CD4-positive, alpha-beta T cell treated with Interleukin-1 beta for 1 hour (primary cell): ENCODE measurements around the gene KCNJ6.

Experiments
- DNase-seq, 2 donors: peaks; one replicate each; pipeline ENCODE4 v3.0.0-alpha.2; 2020 to 2022

Gene KCNJ6

DNA sequence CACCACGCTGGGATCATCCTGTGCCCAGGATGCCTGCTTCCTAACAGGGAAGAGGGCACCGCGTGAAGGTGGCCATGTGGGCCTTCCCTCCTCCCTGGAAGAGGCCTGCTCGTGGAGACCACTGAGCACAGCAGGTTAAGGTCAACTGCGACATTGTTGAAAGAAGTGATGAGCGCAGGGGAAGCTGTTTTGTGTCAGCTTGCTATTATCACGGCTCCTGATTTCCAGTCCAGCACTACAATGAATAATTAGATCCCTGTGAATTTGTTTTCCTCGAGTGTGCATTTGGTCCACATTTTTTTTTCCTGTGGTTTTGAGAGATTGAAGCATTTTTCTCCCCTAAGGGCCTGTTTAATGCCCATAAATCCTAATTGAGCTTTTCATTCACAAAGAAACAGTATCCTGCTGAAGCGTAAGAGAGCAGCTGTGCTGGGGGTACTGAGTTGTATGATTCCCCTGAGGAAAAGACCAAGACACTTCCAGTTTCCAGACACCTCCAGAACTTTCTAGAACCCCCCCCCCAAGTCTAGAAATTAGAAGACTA is 204.9 kb downstream of the KCNJ6 start:
- DNase-seq: no peak

DNA sequence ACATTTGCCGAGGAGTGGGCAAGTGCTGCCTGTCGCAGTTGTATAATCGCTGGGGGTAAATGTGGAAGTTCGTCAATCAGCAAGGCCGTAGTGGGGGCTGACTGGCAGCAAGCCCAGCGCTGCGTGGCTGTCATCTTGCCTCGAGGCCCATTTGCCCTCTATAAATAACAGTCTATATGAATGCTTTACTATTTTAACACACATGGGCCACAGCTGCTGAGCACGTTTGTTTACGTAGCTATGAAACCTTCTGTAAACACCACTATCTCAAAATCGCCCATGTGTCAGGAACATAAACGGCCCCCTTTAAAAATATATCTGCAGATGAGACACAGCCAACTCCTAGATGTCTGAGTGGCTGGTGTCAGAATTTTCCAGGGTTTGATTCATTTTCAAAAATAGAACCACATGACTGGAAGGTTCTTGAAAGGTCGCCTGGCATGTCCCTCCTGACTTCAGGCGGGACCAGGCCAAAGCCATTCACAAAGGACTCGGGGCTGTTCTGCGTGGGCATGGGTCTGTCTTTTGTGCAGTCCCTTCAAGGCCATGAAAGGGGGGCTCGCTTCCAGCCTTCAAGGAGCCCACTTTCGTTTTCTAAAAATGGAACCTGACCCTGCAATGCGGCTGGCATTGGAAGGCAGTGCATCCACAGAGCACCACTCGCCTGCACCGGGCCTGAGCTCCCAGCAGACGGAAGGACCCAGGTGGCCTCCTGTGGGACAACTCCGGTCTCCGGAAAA is 205.5 kb downstream of the KCNJ6 start:
- no peak for DNase-seq

DNA sequence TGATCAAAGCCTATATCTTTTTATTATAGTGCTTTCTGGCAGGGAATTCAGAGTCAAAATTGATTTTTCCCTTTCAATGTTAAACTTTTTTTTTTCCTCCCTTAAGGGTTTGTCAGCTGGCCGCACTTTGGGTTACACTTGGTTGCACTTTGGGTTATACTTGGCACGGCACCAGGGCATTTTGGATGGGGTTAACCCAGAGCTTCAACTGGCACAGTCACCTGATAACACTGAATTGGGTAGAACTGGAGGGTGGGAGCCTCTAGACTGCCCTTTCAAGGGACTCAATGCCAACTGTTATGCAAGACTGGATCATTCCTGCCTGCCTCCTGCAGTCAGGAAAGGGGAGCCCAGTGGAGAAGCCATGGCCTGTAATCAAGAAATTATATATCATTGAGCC is 211.5 kb downstream of the KCNJ6 start:
- DNase-seq: no peak

DNA sequence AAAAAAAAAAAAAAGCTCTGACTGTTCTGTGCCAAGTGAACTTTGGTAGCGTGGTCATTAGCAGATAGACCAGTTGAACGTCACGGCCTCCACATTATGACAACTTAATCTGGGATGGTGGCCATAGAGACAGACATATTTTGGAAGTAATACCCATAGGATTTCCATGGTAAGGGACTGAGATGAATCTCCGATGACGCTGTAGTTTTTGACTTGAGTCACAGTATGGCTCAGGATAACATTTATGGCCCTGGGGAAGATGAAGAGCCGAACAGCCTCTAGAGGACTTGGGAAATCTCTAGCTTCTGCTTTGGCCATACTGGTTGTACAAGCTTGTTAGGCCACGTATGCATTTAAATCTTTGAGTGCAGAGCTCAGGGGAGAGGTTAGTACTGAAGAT is 214.0 kb downstream of the KCNJ6 start:
- DNase-seq: no peak

DNA sequence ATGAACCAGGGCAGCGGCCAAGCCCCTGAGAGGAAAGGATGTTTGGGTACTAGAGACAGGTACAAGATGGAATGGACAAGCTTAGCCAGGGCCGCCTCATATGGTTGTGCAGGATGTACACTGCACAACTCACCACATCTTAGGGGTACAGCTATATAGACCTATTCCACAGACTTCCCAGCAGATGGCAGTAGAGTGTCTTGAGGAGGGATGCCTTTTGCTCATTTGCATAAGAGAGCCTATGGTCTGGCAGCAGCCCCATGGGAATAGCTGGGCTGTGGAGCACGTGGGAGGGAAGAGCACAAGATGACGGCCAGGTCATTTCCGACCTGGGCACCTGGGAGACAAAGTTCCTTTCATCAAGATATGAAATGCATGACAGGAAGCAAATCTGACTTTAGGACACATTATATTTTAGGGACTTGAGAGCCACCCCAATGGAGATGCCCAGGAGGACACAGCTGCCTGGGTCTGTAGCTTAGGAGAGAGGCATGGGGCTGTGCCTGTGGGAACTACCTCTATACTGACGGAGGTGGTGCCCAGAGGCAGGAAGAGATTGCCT is 215.5 kb downstream of the KCNJ6 start:
- DNase-seq: peak in 1 of 2 donors; percentile 24

DNA sequence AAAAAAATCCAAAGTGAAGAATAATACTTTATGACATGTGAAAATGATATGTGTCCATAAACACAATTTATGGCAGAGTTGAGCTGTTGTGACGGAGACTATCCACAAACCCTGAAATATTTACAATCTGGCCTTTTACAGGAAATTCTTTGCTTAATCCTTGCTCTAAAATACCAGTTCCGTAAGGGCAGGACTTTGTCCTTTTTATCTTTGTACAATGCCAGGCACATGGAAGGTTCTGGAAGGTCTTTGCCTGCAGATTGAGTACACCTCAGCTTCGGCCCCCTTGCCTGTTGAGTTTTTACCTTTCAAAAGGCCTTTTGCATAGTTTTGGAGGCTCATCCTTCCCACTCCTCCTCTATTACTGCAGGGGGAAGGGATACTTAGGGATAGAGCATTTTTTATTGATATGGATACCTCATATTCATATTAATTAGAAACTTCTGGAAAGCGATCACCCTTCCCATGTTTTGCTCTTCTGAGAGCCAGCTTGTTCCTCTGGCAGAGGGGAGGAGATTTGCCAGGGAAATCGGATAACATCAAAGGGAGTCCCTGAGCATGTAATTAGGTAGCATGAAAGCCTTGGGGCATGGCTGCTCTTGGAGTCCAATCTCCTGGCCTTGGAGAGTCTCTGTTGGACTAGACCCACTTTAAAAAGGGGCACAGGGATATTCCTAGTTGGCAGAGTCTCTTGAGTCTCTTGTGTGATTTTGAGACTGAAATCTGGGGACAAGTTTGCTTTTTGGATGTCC is 217.1 kb downstream of the KCNJ6 start:
- DNase-seq: no peak

DNA sequence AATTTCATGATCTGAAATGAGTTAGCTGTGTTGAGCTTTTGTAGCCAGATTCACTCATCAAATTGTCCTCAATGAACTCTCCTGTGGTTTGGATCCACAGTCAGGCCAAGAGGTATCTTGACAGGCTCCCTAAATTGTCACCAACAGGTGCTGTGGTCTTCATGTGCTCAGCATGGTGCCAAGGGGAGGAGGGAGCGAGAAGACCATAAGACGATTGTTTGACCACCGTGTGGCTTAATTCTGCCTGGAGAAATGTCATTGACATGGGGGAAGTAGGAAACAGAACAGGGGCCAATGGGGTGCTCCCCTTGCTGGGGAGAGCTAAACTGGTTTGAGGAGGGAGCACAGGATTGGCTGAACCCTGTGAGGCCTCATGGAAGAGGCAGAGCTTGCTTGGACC is 219.3 kb downstream of the KCNJ6 start:
- no peak for DNase-seq

DNA sequence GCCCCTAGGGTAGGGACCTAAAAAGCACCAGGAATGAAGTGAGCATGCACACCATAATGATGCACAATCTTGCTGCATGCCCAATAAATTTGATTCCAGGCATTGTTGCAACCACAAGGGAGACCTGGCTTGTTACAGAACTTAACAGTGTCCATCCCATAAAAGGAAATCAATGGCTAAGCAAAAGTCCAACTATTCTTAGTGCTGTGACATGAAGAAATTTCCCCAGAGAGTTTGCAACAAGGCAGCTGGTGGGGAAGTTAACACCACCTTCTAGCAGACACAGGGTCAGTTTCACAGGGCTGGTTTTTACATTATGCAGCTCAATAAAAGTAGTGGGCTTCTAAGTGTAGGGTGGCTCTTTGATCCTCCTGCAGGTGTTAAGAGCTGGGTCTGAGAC is 221.1 kb downstream of the KCNJ6 start:
- no peak for DNase-seq

DNA sequence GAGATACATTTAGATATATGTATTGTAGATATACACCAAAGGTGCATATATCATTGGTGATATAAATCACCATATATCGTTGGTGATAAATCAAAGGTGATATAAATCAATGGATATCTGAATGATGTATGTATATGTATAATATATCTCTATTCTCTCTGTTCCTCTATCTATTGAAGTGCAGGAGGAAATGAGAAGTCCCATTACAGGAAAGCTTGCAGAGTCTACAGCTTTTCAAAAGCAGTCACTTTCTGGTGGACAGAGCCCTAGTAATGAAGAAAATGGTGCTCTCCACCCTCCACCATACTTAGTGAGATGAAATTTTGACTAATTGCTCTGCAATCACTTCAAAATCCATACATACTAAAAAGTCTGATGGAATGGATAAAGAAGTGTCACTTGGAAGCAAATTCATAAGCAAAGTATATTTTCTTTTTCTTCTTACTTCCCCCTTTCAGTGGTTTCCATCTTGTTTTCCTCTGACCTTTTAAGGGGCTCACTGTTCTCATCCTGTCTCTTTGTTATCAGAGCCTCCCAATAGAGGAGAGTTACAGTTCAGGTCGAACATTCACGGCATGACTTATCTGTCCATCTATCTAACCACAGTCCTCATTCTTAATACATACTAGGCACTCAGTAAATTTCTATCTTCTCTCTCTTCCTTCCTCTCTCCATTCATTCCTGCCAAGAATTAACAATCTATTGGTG is 227.2 kb downstream of the KCNJ6 start:
- DNase-seq: no peak

DNA sequence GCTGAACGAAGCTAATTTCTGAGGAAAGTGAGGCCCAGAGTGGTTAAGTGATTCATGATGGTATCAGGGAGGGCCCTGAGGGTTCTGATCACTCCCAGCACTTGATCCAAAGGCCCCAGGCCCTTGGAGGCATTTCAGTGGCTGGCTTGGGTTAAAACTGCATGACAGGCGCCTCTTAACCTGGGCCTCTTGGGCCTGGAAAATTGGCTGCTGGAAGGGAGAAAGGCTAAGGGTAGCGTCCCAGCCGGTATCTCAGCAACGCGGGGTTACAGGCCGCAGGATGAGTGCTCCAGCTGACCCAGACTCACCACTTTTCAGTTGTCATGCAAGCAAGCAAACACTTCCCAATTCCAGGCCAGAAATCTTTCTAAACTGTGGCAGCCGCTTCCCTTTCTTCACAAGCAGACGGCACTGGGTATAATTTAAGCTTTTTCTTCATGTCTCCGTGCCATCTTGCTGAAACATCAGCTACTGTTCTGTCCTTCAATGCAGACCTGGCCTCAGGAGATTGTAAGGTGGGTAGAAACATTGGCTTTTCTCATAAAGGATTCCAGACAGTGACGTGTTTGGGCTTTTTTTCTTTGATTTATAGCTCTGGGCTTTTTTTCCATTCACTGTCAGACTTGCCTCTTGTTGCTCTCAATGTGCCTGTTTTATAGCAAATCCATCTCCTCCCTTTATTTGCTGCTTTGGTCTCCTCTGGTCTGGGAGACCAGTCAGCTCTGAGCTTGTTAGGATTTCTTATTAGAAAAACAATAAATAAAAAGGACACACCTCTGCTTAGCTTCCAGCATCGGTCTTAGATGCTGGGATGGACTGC is 229.1 kb downstream of the KCNJ6 start:
- no peak for DNase-seq

DNA sequence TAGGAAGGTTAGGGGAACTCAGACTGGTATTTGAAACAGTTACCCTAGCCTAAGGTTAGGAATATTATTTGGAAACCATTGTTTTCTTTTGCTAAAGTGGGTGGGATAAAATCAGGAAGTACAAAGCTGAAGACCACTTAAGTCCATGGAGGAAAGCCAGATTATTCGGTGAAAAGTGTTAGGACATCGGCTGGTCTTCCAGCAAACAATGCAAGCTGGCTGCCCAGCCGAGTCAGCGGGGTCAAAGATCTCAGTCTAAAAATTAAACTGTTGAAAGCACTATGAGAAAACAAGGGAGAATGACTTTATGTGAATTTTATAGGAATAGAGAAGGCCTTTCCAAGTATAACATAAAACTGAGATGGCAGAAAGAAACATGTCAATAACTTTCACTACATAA is 231.7 kb downstream of the KCNJ6 start:
- DNase-seq: no peak

DNA sequence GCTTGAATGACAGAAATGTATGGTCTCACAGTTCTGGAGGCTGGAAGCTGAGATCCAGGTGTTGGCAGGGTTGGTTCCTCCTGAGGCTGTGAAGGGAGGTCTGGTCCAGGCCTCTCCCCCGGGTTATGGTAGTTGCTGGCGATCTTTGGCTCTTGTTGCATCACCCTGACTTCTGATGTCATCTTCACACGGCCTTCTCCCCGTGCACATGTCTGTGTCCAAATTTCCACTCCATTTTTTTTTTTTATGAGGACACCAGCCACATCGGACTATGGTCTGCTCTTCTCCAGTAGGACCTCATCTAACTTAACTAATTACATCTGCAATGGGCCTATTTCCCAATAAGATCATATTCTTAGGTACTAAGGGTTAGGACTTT is 232.2 kb downstream of the KCNJ6 start:
- DNase-seq: no peak

DNA sequence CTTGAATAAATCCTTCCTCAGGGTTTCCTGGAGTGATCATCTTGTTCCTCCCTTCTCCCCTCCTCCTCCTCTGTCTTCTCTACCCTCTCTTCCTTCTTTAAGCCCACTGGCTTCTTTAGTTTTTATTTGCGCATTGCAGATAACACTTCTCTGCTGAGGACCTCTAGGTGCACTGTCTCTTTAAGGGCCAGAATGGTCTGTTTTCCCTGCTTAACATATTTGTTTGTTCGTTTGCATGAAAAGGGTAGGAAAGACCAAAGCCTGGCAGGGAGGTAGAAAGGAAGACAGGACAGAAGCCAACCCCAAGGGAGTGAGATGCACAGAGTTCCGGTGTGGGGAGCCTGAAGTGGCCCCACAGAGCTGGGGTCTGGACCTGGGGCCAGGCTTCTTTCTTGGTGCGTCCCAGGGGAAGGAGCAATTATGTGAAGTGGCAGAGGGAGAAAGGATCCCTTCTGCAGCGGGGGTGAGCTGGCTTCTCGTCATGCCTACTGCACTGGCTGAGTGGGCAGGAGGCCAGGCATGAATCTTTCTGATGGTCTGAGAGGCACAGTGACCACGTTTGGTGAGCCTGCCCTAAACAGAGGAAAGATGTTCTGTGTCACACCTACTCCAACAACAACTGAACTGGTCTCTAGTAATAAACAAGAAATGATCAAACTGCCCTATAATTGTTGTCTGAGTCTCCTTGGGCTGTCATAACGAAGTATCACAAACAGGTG is 232.7 kb downstream of the KCNJ6 start:
- no peak for DNase-seq

DNA sequence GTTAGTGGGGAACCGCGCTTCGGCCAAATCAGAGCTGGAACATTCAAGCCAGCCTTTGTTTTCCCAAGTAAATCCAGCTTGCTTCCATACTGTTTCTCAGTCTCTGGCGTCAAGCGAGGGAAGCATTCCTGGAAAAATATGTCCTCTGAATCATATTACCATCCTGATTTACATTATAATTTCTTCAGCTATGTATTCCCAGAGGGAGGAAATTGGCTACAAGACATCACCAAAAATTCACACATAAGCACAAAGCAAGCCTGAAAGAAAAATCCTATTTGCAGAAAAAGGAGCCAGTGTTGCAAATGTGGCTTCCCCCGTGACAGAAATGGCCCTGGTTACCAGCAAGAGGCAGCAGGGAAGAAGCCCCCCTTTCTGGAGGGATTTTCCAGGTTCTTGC is 233.3 kb downstream of the KCNJ6 start:
- DNase-seq: no peak

DNA sequence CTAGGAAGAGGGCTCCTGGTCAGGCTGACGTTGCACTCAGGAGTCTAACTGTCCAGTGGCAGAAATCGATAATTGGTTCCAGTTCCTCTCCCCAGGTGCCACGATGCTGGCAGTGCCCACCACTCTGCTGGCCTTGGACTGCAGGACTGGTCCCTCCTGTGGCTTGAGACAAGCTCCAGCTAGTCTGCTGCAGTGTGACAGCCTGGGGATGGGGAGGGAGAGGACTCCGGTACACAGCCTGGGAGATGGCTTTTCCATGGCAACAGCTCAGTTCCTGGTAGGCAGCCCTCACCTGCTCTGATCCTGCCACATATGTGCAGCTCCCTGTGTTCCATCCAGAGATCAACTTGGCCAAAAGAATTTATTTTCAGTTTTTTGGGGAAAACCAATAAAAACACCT is 239.3 kb downstream of the KCNJ6 start:
- DNase-seq: no peak

DNA sequence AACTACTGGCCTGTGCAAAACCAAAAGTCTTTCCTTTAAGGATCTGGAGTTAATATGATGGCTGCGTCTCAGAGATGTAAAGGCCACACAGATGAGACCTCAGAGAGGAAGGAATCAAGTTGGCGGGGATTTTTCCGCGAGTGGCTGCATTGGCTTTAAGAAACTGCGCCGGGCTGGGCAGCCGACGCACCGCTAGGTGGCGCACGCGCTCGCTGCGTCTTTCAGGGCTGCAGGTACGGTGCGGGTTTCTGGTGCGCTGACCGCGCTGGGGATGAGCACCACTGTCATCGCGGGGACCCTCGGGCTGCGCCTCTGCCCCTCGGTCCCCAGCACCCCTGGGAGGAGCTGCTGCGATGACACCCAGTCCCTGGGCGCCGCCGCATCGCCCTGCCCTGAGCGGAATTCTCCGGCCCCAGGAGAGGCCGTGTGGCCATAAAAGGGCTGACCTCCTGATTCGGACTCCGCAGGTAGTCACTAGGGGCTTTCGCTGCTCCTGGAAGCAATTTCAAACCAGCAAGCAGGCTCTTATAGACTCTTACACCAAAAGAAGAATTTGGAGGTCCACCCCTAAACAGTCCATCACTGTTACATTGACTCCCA is 241.0 kb downstream of the KCNJ6 start:
- DNase-seq: peak; percentile 11 to 43

DNA sequence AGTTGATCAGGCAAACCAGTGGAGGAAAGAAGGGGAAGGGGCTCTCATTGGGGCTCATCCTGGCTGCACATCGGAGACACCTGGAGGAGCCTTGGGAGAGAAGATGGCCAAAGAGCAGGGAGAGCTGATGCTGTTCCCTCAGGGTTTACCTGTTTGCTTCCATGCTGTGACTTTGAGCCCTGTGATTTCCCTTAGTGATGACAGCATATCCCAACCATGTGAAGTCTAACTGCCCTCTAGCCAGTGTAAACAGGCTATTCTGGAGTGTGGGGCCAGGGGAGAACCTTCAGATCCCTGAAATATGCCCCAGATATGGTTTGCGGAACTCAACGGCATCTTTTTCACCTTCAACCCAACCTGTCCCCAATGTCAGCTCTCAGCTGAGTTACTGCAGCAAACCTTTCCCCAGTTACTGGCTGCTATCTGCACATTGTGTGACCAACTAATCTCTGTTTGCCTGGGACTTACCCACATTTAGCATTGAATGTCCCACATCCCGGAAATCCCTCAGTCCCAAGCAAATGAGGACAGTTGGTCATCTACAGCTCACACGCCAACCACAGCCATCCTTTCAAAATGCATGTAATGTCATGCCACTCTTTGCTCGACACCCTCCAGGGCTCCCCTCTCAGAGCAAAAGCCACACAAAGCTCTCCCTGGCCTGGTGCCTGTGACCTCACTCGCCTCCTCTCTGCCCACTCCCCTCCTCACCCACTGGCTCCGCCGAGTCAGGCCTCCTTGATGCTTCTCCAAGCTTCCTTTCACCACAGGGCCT is 242.3 kb downstream of the KCNJ6 start:
- DNase-seq: no peak

DNA sequence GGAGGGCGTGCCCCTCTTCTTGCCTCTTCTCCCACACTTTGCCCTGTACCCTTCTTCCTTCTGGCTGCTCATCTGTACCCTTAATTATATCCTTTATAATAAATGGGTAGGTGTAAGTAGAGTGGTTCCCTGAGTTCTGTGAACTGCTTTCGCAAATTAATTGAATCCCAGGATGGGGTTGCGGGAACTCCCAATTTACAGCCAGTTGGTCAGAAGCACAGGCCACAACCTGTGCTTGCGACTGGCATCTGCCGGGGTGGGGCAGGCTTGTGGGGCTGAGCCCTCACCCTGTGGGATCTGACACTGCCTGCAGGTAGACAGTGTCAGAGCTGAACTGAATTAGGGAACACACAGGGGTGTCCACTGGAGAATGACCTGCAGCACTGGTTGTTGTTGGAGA is 244.9 kb downstream of the KCNJ6 start:
- DNase-seq: no peak

DNA sequence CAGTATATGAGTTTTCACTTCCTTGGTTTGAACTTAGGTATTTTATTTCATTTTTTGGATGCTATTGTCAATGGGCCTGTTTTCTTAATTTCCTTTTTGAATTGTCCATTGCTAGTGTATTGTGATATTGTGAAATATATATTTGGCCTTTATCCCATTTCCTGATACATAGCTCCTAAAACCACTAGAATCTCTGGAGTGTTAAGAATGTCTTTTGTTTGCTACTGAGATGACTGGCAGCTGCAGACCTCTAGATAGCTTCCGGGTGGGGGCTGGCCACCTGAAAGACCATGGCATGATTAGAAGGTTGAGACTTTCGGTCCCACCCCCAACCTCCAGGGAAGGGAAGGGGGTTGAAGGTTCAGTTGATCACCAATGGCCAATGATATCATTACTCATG is 245.4 kb downstream of the KCNJ6 start:
- DNase-seq: no peak

DNA sequence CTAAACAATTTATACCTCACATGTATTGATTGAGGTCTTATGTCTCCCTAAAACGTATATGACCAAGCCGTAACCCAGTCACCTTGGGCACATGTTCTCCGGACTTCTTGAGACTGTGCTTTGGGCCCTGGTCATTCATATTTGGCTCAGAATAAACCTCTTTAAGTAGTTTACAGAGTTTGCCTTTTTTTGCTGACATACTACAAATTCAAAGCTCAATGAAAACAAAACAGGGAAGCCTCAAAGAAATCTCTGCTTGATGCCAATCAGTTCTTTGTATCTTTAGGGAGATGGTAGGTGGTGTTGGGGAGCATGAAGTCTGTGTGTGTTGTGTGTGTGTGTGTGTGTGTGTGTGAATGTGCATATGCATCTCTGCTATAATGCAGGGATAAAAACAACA is 247.0 kb downstream of the KCNJ6 start:
- DNase-seq: no peak
